ENCODE data around the gene FOXJ3. TPM values are rescaled to one million over a fixed set of nuclear protein-coding genes. Genes with fewer than 3 reads are reported as not detected.

FOXJ3 gene
- total RNA-seq, 1 experiment from 2014 or later: 51.1 TPM

GRCh38 chr1:42316292-42316691, 18.7 kb downstream of the FOXJ3 start:
- Histone ChIP-seq H3K9ac (ENCODE audit: low read length) (no peak overlapping the region), H3K27me3 (ENCODE audit: insufficient read depth, low read length) (no peaks in the 10 kb centered on the region), H3K9me2 (ENCODE audit: insufficient read depth) (no peaks in the 10 kb centered on the region), H3K36me3 (ENCODE audit: control insufficient read depth in 1 of 2, insufficient read depth in 2 of 2, low read length in 2 of 2) (no peaks in the 10 kb centered on the region), H3K4me2 (ENCODE audit: low read length) (peak overlapping the region; percentile 13; the same call in 1 of the 2 replicates), H3K27ac (ENCODE audit: low read depth, low read length) (no peak overlapping the region), H3K4me3 (replicated peaks in 1 of 2; ENCODE audit: low read depth in 1 of 2, low read length in 2 of 2) (no peak overlapping the region), H3K79me2 (ENCODE audit: insufficient read depth, low read length) (peaks cover 99% of the 10 kb centered on the region), H2AFZ (ENCODE audit: low read depth, low read length, poor library complexity, severe bottlenecking) (no peak overlapping the region), H3K4me1 (ENCODE audit: control insufficient read depth in 1 of 2, insufficient read depth in 2 of 2, low read length in 2 of 2) (peaks cover 2 to 10% of the 10 kb centered on the region in 2 experiments), H4K20me1 (ENCODE audit: insufficient read depth) (peaks cover 57% of the 10 kb centered on the region; the same call in 1 of the 2 replicates), H3K9me3 (ENCODE audit: control insufficient read depth in 1 of 2, insufficient read depth in 1 of 2, low read depth in 1 of 2, low read length in 2 of 2) (no peaks in the 10 kb centered on the region)
- ATAC-seq: no peak
- intact Hi-C loops (cut with micrococcal nuclease): no loop called here
- no peak for TF ChIP-seq TCF7L2 (IDR thresholded peaks at IDR 0.05; ENCODE audit: borderline replicate concordance, extremely low read depth, insufficient read depth, insufficient read length)
- no peak for TF ChIP-seq POLR2A (IDR thresholded peaks at IDR 0.05; ENCODE audit: borderline replicate concordance, extremely low read depth, insufficient read depth, insufficient read length)
- TF ChIP-seq ELF1 (IDR thresholded peaks at IDR 0.05; ENCODE audit: borderline replicate concordance, low read depth): no peak
- no peak for TF ChIP-seq CTCF (IDR thresholded peaks at IDR 0.05 in 2 of 3, conservative IDR thresholded peaks at IDR 0.05 in 1 of 3; ENCODE audit: borderline replicate concordance in 1 of 3, insufficient read depth in 1 of 3, low read depth in 2 of 3, low read length in 2 of 3)
- no peak for TF ChIP-seq EGR1 (IDR thresholded peaks at IDR 0.05; ENCODE audit: low read depth)
- no peak for TF ChIP-seq SIN3A (IDR thresholded peaks at IDR 0.05; ENCODE audit: low read depth)
- TF ChIP-seq EZH2 (IDR thresholded peaks at IDR 0.05): no peak
- no peak for TF ChIP-seq YY1 (IDR thresholded peaks at IDR 0.05; ENCODE audit: extremely low read depth, insufficient replicate concordance, low read depth, low read length)
- no peak for TF ChIP-seq RAD21 (IDR thresholded peaks at IDR 0.05; ENCODE audit: low read depth)
- no peak for TF ChIP-seq JUND (IDR thresholded peaks at IDR 0.05)
- TF ChIP-seq, protein P1, sequence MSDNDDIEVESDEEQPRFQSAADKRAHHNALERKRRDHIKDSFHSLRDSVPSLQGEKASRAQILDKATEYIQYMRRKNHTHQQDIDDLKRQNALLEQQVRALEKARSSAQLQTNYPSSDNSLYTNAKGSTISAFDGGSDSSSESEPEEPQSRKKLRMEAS (IDR thresholded peaks at IDR 0.05): no peak
- TF ChIP-seq ZNF274 (IDR thresholded peaks at IDR 0.05; ENCODE audit: low read depth, low read length): no peak
- TF ChIP-seq SP1 (IDR thresholded peaks at IDR 0.05; ENCODE audit: low read depth): no peak
- no peak for TF ChIP-seq FOSL1 (IDR thresholded peaks at IDR 0.05; ENCODE audit: low read depth)
- no peak for TF ChIP-seq CBX3 (IDR thresholded peaks at IDR 0.05; ENCODE audit: low read depth)
- TF ChIP-seq, protein P2, sequence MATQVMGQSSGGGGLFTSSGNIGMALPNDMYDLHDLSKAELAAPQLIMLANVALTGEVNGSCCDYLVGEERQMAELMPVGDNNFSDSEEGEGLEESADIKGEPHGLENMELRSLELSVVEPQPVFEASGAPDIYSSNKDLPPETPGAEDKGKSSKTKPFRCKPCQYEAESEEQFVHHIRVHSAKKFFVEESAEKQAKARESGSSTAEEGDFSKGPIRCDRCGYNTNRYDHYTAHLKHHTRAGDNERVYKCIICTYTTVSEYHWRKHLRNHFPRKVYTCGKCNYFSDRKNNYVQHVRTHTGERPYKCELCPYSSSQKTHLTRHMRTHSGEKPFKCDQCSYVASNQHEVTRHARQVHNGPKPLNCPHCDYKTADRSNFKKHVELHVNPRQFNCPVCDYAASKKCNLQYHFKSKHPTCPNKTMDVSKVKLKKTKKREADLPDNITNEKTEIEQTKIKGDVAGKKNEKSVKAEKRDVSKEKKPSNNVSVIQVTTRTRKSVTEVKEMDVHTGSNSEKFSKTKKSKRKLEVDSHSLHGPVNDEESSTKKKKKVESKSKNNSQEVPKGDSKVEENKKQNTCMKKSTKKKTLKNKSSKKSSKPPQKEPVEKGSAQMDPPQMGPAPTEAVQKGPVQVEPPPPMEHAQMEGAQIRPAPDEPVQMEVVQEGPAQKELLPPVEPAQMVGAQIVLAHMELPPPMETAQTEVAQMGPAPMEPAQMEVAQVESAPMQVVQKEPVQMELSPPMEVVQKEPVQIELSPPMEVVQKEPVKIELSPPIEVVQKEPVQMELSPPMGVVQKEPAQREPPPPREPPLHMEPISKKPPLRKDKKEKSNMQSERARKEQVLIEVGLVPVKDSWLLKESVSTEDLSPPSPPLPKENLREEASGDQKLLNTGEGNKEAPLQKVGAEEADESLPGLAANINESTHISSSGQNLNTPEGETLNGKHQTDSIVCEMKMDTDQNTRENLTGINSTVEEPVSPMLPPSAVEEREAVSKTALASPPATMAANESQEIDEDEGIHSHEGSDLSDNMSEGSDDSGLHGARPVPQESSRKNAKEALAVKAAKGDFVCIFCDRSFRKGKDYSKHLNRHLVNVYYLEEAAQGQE (IDR thresholded peaks at IDR 0.05; ENCODE audit: low read depth): no peak
- no peak for TF ChIP-seq ZFX (IDR thresholded peaks at IDR 0.05)
- no peak for TF ChIP-seq EZH2phosphoT487 (IDR thresholded peaks at IDR 0.05; ENCODE audit: borderline replicate concordance)
- DNase-seq (ENCODE audit: low read depth, low spot score): no peak
- ChIA-PET RAD21 (ENCODE audit: low non-redundant PET in 1 of 2, low total read pairs in 2 of 2, uncharacterized antibody in 2 of 2, unreplicated experiment in 2 of 2) (no interaction called here), POLR2A (interaction anchor here (0.7 to 1.0 kb wide), 2 partner anchors 18 to 525 kb away, joined by 4 read pairs; no protein-coding TSS in a partner anchor), CTCF (interaction anchor here (1.4 kb wide), 1 partner anchor 143 kb away, joined by 4 read pairs; no protein-coding TSS in a partner anchor)
- BruUV-seq (replicated peaks): no TSS peak
